22Rv1 (cell line): ENCODE data around the gene ADAMTS18.

Experiments
- CTCF ChIP-seq: fragments of 450-650 bp; IDR thresholded peaks from 2 replicates; pipeline ENCODE4 v1.5.1; 2017; ENCODE audit warnings: mild to moderate bottlenecking
- ZFX ChIP-seq: fragments of 450-650 bp; IDR thresholded peaks from 2 replicates; pipeline ENCODE4 v1.6.1; 2017; ENCODE audit warnings: antibody characterized with exemption, borderline replicate concordance

GRCh38 chr16:77409311-77409710 is 25.5 kb downstream of the ADAMTS18 start:
- no peak for TF ChIP-seq CTCF
- no peak for TF ChIP-seq ZFX
